GM18511 (cell line): ENCODE results near the gene ASCL1.

ENCODE experiments used
- ATAC-seq: cut with Tn5 transposase; IDR thresholded peaks from one replicate; pipeline ENCODE4 v1.9.1; 2021; ENCODE audit warnings: mild to moderate bottlenecking, moderate library complexity; ENCODE audit not compliant: unreplicated experiment

The ASCL1 gene

DNA sequence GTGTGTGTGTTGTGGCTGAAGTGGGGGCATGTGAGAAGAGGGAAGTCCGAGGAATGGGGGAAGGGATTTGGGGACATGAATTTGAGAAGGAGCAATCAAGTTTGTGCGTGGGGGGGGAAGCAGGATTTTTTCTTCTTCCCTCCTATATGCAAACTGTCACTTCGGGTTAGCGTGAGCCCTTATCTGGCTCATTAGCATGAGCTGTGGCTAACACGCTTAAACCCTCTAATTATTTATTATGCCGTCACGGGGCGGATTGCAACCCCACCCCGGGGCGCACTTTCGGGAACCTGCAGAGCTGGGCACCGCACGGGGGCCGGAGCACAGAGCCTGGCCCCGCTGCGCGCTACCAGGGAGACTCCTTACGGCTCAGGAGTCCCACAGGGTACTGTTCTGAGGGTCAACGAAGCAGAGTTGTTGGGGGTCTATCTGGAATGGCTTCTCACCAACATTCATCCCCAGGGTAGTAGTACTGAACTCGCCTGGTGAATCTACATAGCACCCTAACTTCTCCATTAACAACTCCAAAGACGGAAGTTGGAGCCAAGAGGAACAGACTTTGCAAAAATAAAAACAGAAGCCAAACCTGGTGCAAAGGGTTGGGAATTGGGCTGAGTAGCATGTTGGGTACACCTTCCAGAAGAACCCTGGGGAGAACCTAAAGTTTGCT is 6.4 kb upstream of the ASCL1 start:
- ATAC-seq, result no peak

GRCh38 chr12:102951841-102952240 is 5.6 kb upstream of the ASCL1 start:
- ATAC-seq, result no peak

DNA sequence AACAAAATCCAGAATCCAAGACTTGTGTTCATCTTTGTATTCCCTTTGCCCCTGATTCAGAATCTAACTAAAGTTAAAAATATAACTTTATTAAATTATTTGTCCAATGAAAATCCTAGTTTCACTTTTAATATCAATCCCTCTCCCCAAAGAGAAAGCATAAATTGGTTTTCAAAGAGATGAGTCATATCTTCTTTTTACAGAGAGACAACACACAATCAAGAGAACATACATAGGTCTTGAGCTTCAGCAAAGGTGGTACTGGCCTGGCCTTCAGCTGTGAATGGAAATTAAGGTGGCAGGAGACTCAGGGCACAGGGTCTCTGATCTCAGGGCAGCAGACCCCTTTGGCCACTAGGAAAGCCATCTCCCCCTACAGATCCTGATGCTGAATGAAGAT is 4.3 kb upstream of the ASCL1 start:
- no peak for ATAC-seq

GRCh38 chr12:102954134-102954533 is 3.3 kb upstream of the ASCL1 start:
- no peak for ATAC-seq

DNA sequence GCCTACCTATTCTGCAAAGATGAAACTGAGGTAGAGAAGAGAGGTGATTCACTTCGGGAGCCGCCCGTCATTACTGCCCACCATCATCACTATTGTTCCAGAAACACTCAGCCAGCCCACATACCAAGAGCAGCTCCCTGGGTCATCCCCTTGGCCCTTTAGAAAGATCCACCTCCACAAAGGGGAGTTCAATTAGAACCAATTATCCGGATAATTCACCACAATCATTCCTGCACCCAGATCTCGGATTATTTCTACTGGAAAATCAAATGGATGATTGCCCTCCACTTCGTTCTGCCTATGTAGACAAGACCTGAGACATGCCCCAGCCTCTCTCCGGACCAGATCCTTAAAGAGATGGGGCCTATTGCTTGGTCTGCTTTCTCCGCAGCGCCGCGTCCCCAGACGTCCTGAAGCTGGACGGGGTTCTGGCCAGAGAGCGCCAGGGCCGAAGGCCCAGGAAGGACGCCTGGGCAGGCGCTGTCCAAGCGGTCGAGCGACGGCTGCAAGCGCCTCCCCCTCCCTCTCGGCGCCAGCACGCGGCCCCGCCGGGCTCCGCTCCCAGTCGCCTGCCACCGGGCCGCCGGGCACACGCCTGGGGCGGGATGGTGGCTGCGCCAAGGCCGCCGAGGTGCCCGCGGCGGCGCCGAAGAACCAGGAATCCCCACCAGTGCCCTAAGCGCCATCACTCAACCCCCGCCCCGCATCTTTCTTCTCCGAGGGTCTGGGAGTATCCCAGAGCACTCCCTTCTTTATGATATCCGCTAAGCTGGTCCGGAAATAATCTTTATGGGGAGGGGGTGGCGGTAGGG is 1.3 kb upstream of the ASCL1 start:
- ATAC-seq, result no peak

- ATAC-seq, result no peak
Observed at GRCh38 chr12:102956738-102957327, 641 bp upstream of the ASCL1 start.

- ATAC-seq, result peak; percentile 56
Observed at GRCh38 chr12:102958073-102958829, 777 bp downstream of the ASCL1 start.

- ATAC-seq, result no peak
Observed at GRCh38 chr12:102958830-102959176, 1.3 kb downstream of the ASCL1 start.

DNA sequence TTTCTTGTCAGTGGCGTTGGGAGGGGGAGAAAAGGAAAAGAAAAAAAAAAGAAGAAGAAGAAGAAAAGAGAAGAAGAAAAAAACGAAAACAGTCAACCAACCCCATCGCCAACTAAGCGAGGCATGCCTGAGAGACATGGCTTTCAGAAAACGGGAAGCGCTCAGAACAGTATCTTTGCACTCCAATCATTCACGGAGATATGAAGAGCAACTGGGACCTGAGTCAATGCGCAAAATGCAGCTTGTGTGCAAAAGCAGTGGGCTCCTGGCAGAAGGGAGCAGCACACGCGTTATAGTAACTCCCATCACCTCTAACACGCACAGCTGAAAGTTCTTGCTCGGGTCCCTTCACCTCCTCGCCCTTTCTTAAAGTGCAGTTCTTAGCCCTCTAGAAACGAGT is 1.9 kb downstream of the ASCL1 start:
- ATAC-seq, result no peak

DNA sequence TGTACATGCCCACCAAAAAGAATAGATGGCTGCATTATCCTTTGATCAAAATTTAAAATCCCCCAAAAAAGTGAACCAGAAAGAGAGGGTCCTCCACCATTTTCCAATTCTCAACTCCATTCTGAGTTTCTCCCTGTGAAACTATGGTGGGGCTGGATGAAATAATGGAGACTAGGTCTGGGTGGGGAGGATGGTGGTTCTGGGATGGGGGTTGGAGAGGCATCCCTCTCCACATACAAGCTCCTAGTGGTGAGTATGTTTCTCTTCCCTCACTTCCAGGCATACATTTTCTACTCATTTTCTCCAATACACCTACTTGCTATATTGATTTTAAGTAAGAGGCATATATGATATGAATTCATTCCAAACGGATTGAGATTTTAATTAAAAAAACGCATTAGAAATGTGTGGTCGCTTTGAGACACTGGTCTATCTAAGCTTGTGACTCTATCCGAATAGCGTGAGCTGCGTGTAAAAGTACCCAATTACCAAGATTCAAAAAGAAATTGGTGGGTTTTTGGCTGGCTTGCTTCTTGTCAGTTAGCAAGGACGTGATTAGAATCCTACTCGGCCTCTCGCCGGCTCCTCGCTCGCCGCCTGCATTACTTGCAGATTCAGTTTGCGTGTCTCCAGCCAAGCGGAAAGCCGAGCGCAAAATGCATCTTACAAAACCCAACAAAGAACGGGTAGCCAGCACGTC is 3.4 kb downstream of the ASCL1 start:
- no peak for ATAC-seq

GRCh38 chr12:102961466-102961855 is 4.0 kb downstream of the ASCL1 start:
- ATAC-seq, result no peak

- ATAC-seq, result no peak
Observed at GRCh38 chr12:102962532-102962931, 5.1 kb downstream of the ASCL1 start.

- ATAC-seq, result no peak
Observed at GRCh38 chr12:102962986-102963385, 5.5 kb downstream of the ASCL1 start.

DNA sequence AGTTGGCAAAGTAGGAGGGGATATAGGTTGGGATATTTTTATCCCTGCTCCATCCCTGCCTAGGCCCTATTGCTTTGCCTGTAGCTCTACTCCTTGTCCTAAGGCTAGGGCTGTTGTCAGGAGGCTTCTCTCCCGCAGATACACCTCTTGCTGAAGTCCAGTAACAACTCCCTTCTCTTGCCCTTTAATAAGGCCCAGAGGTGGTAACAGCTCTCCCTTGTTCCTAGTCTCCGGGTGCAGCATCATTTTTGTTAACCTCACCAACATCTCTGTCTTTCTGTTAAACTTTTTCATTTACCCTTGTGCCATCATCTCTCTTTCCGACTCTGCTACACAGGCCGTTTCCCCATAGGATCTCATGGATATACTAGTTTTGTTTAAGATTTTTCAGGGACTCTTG is 6.3 kb downstream of the ASCL1 start:
- no peak for ATAC-seq

- ATAC-seq, result peak; percentile 80
Observed at GRCh38 chr12:102964872-102965271, 7.4 kb downstream of the ASCL1 start.

DNA sequence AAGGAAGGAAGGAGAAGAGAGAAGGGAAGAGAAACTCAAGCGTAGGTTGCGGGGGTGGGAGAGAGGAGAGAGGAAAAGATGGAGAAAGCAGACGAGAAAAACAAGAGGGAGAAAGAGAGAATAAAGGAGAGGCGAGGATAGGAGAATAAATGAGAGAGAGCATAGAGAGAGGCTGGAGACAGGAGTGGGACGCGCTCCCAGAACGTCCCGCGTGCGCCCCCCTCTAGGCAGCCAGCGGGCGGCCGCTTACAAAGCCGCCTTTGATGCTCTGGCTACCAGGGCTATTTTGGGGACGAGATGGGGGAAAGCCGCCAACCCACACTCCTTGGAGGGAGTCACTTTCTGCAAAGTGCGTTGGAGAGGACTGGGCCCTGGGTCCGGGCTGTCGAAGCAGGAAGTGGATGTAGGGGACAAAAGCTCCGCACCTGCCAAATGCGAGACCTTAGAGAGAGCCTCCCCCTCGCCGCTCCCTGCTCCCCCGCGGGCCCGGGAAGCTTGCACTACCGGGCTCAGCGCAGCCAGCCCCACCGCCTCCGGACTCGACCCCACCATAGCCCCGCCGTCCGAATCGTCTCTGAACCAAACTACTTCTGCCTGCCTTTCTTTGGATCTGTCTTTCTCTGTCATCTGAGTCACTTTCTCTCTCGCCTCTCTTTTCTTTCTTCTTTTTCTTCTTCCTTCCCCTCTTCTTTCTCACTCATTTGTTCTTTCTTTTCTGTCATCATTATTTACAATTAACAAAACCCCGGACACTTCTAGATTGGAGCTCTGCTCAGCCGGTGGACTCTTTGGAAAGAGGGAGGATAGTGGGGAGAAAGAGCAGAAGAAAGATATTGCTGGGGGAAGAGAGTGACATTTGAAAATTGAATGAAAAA is 8.0 kb downstream of the ASCL1 start:
- ATAC-seq, result peak; percentile 22

DNA sequence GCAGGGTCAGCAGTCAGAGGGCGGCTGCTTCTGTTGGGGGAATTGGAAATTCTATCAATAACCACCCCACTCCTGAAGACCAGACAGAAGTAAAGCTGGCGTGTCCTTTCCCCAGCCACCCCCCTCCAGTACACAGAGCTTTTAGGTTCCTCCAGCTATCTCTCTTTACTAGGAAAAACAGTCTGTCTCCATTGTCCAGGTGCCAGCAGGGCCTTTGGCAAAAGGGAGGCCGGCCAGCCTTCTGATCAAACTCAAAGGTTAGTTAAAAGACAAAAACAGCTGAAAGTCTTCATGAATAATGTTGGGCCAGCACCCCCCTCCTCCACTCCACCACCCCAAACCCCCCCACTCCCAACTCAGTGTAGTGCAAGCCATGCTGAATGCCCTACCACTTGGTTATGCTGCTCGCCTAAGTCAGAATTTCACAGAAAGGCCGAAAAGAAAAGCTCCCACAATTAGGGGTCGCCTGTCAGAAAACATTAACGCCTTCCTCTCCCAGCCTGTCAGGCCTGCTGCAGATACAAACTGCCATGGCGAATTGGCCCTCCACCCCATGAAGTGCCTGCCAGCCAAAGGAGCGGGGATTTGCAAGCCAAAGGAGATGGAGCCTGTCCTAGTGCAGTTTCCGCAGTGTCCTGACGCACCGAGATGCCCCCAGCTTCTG is 8.9 kb downstream of the ASCL1 start:
- ATAC-seq, result no peak

GRCh38 chr12:102970780-102971179 is 13.3 kb downstream of the ASCL1 start:
- ATAC-seq, result no peak

- ATAC-seq, result no peak
Observed at GRCh38 chr12:102971227-102971626, 13.8 kb downstream of the ASCL1 start.
